GM19324 (cell line): ENCODE results near the gene TNNI2.
"Not testable (repeated sequence)": the region's sequence is repeated elsewhere in the genome, so short reads cannot be mapped to it uniquely, and the experiment has no call there.

Source experiments
- ATAC-seq: cut with Tn5 transposase; IDR thresholded peaks from one replicate; pipeline ENCODE4 v1.9.1; 2021; ENCODE audit warnings: mild to moderate bottlenecking, moderate library complexity; ENCODE audit not compliant: unreplicated experiment, low FRiP score

Gene TNNI2

DNA sequence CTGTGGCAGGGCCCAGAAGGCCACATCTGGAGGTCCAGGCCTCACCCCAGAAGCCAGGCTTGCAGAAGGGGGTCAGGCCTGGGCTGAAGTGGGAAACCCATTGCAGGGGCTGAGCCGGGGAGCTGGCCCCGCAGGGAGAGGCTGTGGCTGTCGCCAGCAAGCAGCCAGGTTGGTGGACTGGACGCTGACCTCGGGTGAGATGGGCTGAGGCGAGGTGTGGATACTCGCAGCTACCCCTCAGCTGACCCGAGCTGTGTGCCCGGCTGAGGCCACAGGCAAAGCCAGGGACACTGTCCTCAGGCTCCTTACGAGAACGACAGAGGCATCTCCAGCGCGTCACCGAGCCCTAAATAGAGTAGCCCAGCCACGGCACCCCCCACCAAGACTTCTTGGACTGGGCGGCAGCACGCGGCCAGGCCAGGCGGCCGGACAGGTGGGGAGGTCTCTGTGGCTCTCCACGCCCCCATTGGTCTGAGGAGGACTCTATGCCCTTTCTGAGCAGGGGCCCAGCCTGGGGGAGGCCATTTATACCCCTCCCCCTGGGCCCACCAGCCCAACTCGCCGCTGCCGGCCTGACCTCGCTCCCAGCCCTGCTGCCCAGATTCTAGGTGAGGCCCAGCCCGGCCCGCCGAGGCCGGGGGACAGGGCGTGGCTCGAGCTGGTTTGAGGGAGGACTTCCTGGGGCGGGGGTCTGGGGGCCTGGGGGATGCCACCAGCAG is at the start of gene TNNI2:
Gene TNNI2 (plus strand): TSS at position 556 of the 719 bp plus-strand sequence. CDS start 716 bp downstream, outside the sequence.
- ATAC-seq, result no peak

DNA sequence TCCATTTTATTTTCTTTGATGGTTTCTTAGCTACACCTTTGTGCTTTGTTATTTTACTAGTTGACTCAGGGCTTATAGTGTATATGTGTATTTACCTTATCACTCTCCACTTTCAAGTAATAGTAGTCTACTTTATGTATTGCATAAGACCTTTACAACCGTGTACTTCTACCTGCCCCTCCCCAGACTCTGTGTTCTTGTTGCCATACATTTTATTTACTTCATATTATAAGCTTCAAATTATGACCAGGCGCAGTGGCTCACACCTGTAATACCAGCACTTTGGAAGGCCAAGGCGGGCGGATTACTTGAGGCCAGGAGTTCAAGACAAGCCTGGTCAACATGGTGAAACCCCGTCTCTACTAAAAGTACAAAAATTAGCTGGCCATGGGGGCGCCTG is 46.9 kb upstream of the TNNI2 start:
- ATAC-seq, result no peak

DNA sequence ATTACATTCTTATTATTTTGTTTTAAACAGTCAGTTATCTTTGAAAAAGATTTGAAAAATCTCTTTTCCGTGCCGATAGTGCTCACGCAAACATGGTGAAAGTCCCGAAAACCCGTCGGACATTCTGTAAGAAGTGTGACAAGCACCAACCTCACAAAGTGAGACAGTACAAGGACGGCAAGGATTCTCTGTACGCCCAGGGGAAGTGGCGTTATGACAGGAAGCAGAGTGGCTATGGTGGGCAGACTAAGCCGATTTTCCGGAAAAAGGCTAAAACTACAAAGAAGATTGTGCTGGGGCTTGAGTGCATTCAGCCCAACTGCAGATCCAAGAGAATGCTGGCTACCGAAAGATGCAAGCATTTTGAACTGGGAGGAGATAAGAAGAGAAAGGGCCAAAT is 46.3 kb upstream of the TNNI2 start:
- ATAC-seq, result no peak

DNA sequence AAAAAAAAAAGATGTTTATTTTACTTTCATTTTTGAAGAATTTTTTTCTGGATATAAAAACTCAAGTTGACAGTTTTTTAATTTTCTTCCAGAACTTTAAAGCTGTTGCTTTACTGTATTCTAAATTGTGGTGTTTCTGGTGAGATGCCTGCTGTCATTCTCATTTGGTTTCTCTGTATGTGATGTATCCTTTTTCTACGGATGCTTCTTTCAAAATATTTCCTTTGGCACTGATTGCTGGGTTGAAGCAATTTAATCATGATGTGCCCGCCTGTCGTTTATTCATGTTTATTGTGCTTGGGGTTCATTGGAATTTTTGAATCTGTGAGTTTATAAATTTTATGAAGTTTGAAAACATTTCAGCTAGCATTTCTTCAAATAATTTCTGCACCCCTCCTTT is 45.7 kb upstream of the TNNI2 start:
- ATAC-seq, result no peak

DNA sequence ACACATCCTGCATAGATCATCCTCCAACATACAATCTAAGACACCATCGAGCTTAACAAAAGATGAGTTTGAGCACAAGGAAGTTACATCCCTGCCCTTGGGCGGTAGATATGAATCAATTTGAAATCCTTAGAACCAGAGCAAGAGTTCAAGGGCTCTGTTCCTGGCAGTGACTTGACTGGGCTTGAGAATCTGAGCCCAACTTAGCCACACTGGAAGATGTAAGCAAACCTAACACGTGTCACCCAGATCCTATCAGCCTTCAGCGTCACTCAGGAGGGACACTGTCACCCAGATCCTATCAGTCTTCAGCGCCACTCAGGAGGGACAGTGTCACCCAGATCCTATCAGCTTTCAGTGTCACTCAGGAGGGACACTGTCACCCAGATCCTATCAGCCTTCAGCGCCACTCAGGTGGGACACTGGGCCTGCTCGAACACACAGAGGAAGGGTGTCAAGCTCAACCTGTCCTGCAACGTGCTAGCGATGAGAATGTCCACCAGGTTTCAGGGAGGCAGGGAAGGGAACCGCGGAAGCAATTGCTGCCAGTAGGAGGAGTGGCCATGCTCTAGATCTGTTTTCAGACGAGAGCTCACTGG is 42.3 kb upstream of the TNNI2 start:
- ATAC-seq, result no peak

DNA sequence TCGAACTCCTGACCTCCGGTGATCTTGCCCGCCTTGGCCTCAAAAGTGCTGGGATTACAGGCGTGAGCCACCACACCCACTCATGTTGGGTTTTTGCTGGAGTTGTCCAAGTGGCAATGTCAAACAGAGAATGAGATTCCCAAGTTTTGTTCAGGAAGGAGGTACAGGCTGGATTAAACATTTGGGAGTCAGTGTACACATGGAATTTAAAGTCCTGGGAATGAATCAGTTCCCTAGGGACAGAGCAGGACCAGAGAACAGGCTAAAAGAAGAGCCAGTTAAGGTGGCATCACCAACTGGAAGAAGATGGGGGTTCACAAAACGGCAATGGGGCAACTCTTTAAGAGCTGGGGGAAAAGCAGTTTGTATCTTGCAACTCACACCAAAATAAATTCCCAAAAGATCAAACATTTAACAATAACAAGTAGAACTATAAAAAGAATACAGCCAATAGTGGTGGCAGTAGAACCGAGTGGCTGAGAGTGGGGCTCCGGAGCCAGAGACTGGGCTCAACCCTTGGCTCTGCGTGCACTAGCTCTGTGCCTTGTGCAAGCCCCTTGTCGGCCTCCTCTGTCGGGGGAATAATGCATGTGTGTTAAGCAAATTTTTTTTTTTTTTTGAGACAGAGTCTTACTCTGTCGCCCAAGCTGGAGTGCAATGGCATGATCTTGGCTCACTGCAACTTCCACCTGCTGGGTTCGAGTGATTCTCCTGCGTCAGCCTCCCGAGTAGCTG is 41.2 kb upstream of the TNNI2 start:
- no peak for ATAC-seq

DNA sequence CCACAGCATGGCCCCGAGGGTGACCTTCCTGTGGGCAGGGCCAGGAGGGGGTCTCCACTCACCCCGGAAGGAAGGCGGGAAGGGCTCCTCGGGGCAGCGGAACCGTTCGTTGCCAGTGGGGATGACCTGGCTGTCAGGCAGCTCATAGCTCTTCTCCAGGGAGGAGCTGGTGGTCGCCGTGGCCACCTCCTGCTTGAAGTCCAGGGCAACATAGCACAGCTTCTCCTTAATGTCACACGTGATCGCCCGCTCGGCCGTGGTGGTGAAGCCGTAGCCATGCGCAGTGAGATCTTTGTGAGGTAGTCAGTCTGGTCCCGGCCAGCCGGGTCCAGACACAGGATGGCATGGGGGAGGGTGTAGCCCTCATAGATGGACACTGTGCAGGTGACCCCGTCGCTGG is 35.5 kb upstream of the TNNI2 start:
- ATAC-seq, result no peak

DNA sequence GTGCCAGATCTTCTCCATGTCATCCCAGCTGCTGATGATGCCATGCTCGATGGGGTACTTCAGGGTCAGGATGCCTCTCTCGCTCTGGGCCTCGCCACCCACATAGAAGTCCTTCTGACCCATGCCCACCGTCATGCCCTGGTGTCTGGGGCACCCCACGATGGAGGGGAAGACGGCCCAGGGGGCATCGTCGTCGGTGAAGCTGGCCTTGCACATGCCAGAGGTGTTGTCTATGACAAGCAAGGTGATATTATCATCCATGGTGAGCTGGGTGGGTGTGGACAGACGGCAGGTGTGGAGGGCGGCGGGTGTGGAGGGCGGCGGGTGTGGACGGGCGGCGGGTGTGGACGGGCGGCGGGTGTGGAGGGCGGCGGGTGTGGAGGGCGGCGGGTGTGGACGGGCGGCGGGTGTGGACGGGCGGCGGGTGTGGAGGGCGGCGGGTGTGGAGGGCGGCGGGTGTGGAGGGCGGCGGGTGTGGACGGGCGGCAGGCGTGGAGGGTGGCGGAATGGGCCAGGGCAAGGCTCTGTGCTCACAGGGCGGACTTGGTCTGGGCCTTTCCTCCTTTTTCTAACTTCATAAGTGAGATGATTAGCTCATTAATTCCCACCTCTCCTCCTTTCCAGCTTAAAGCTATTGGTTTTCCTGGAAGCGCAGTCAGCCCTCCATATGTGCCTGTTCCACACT is 34.8 kb upstream of the TNNI2 start:
- not testable (repeated sequence) for ATAC-seq

DNA sequence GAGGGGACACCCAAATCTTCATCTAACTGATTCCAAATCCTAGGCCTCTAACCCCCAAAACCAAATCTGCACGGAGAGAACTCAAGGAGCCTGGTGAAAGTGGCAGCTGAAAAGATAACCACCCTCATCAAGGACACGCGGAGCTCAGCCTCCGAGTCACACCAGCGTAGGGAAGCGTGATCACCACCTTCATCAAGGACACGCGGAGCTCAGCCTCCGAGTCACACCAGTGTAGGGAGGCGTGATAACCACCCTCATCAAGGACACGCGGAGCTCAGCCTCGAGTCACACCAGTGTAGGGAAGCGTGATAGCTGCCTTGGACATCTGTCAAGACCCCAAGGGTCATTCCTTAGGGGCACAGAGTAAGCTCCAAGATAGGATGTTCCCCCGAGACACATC is 33.3 kb upstream of the TNNI2 start:
- ATAC-seq, result no peak

DNA sequence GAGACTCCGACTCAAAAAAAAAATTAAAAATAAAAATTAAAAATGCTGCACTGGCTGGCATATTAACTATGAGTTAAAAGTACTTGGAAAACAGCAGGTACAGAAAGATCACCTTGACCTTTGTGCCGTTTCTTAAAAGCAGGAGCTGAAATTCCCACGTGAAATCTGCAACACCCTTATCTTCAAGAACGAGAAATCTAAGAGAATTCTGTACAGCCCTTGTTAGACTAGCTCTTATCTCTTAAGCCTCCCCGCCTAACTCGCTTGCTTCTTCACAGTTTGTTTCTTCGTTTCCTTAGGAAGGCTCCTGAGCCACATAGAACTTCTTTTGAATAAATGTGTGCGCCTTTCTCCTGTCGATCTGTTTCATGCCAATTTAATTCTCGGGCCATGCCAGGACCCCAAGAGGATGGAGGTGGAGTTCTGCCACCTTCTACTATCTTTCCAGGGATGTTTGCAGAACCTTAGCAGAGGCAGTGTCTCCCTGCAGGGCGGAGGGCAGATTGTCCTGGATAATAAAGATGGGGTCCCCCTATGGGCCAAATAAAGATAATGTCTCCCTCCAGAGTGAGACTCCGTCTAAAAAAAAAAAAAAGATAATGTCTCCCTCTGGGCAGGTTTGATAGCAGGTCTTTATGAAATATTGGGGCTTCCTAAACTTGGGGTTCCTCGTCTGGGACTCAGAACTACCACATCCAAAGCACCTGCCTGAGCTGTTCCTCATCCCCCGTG is 31.4 kb upstream of the TNNI2 start:
- ATAC-seq, result no peak

DNA sequence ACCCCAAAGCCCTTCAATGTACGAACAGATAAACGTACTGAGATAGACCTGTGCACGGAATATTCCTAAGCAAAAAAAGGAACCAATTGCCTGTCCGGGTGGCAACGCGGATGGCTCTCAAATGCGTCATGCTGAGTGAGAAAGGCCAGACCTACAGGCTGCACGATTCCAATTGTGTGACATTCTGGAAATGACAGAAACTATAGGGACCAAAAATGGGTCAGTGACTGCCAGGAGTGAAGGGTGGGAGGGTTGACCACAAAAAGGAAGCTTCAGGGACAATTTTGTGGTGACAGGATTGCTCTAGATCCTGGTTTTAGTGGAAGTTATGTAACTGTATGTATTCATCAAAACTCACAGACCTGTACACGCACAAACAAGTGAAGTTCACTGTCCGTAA is 28.0 kb upstream of the TNNI2 start:
- ATAC-seq, result no peak

DNA sequence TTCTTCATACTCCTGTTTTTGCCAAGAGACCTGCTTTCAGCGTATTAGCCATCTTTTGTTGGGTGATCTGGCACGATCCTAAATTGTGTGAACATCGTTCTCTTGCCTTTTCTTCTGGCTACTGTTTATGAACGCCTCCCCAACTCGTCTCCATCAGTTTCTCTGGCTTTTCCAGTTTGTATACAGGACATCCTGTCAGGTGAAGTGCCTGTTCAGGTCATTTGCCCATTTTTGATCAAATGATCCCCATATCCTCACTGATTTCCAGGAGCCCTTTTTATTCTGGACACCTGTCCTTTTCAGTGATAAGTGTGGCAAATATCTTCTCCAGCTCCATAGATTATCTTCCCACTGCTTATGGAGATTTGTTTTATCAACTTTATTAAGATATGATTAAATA is 26.5 kb upstream of the TNNI2 start:
- ATAC-seq, result no peak

DNA sequence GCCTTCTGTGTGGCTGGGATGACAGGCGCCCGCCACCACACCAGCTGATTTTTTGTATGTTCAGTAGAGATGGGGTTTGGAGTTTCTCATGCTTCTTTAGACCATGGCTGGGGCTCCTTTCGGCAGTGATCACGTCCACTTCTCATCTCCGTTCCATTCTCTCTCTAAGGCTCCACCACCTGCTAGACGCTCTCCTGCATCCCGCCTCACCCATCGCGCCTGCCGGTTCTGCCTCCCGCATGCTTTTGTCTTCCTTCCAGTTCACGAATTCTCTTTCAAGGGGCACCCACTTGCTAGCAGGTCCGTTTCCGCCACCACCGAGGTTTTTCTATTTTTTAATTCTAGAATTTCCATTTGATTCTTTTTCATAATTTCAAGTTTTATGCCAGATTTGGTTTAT is 26.0 kb upstream of the TNNI2 start:
- no peak for ATAC-seq

DNA sequence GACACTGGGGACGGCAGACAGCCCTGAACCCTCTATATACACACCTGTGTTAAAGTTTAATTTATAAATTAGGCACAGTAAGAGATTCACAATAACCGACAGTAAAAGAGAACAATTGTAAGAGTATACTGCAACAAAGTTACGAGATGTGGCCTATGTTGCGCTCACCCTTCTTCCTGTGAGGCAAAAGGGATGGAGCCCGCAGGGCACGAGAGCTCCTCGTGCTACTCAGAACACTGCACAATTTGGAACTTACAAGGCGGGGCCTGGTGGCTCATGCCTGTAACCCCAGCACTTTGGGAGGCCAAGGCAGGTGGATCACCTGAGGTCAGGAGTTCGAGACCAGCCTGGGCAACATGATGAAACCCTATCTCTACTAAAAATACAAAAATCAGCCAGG is 25.4 kb upstream of the TNNI2 start:
- ATAC-seq, result not testable (repeated sequence)

DNA sequence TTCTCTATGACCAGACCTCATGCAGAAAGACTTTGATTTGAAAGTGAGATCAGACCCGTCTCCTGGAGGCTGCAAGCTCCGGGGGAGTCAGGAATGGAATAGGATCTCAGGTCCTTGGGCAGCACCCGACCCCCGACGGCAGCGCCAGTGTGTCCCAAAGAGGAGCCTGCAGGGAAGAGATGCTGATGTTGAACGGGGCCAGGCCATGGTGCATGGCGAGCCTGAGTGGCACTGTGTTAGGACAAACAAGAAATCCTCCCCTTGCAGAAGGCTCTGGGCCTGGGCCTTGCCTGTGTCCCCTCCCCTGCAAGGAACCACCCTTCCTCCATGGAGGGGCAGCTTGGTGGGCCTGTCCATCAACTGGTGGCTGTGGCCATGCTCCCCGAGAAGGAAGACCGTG is 24.1 kb upstream of the TNNI2 start:
- no peak for ATAC-seq

DNA sequence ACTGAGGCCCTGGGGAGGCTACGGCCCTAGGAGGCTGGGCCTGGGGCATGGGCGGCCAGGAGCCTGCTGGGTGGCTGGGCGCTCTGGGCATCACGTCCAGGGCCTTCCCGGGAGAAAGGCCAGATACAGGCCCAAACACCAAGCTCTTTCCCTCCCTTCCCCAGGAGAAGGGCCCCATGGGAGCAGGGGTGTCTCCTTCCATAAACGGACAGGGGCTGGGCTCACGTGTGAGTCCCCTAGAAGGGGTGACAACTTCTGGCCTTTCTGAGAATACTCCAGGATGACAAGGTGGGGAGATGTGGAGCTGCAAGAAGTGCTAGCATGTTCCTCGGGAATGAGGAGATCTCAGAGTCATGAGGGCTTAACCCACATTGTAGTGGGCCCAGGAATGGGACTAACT is 23.5 kb upstream of the TNNI2 start:
- ATAC-seq, result no peak

DNA sequence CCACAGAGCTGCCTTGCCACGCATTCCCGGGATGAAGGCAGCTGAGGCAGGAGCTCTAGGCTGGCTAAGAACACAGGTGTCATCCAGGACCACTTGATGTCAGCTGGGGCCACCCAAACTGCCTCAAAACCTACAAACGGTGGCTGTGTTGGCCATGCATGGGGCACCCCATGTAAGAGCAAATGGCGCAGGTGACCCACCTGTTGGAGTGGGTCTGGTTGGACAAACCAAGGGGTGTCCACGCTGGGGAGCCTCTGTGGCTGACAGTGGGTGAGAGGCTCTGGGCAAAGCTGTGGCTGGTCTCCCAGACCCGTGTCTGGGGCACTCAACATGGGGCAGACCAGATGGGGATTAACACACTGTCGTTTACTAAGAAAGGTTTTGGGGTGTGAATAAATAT is 23.0 kb upstream of the TNNI2 start:
- no peak for ATAC-seq

DNA sequence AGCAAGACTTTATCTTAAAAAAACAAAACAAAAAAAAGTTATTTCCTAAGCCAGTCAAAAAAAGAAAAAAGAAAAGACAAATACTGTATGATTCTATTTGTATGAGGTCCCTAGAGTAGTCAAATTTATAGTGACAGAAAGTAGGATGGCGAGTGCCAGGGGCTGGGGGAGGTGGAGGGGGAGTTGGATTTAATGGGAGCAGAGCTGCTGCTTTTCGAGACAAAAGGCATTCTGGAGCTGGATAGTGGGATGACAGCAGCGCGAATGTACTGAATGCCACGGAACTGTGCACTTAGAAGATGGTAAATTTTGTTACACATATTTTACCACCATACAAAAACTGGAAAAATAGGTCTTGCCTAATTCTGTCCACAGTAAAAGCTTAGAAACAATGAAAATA is 21.8 kb upstream of the TNNI2 start:
- no peak for ATAC-seq

DNA sequence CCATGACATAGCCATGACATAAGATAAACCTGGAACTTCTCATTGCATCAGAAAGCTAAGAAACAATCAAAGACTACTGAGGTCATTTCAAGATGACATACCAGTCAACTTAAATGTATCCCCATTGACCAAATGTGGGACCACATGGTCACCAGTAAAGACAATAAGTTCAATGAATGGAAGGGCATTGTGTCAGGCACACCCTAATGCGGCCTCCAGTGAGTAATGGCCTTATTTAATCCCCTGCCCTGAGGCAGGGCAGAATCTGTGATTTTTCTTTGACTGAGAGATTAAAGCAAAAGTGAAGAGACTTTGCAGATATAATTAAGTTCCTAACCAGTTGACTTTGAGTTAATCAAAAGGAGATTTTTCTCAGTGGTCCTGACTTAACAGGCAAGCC is 21.3 kb upstream of the TNNI2 start:
- ATAC-seq, result no peak

DNA sequence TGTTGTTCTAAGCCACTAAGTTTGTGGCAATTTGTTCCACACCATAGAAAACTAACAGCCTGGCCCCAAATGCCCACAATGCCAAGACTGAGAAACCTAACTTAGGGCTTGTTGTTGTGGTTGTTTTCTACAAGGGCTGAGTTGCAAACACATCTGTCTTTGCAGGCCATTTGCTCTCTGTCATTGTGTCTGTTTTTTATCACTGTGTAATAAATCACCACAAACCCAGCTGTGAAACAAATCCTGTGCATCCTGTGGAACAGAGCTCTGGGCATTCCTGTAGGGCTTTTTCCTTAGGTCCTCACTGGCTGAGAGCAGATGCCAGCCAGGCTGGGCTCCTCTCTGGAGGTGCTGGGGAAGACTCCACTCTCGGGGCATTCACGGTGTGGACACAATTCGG is 19.7 kb upstream of the TNNI2 start:
- no peak for ATAC-seq
